ENCODE data around the gene WIPF3.
"Not testable (repeated sequence)": the region's sequence is repeated elsewhere in the genome, so short reads cannot be mapped to it uniquely, and the experiment has no call there.

The WIPF3 gene

DNA sequence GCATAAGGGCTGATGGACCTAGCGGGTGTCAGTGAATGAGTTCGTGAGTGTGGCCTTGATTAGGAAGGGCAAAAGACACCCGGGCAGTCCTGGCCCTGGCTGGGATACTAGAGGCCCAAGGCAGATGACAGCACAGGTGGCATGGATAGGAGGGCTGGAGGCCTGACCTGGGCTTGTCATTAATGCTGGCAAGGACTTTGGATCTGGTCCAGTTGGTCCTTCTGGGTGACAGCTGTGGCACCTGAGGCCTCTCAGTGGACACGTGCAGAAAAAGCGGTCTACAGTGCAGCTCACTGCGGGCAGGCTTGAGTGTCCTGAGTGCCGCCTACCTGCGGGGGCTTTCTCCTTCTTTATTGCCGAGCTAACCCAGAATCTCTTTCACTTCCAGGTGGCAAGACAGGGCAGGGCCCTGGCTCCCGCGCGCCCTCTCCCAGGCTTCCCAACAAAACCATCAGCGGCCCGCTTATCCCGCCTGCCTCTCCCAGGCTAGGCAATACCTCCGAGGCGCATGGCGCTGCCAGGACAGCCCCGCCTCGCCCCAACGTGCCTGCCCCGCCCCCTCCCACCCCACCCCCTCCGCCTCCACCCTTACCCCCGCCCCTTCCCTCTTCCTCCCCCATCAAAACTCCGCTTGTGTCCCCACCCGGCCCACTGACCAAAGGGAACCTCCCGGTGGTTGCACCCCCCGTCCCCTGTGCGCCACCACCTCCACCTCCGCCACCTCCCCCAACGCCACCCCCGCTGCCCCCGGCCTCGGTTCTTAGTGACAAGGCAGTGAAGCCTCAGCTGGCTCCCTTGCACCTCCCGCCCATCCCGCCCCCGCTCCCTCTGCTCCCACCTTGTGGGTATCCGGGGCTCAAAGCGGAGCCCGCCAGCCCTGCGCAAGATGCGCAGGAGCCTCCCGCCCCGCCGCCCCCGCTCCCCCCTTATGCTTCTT is 77.4 kb downstream of the WIPF3 start:
- no peak for DNase-seq

DNA sequence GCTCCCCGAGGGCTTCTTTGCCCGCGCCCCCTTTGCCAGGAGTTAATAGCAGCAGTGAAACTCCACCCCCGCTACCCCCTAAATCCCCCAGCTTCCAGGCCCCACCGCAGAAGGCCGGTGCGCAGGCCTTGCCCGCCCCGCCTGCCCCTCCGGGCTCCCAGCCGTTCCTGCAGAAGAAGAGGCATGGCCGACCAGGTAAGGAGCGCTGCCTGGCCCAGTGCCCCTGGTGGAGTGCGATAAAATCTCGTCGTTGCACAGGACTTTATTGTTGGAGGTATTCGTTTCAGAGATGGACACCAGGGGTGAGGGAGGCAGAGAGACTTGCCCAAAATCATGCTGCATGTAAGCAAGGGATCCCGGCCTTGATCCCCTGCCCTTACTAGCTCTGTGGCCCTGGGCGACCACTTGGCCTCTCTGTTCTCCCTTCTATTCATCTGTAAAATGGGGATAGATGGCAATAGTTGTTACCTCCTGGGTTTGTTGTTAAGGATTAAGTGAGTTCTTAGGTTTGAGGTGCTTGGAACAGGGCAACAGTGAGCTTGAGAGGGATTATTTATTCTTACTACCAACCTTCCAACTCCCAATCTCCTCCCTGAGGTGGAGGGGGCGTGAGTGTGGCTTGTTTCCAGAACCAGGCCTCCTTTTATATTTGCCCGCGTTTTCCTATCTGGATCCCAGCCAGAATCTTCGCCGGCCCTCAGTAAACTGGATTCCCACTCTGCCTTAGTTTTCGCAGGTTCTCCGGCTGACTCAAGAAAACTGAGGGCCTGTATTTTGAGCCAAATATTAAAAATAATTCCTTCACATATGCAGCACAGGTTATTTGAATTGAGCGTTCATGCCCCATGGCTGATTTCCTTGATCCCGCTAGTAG is 78.3 kb downstream of the WIPF3 start:
- DNase-seq: no peak

DNA sequence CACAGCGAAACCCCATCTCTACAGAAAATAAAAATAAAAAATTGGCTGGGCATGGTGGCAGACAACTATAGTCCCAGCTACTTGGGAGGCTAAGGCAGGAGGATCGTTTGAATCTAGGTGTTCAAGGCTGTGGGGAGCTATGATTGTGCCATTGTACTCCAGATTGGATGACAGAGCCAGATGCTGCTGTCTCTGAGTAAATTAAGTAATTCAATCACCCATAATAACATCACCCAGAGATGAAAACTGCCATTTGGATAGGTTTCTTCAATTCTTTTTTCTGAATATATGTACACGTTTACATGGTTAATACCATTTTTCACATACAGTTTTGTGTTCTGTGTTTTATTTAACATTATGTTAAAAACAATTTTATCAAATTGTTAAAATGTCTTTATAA is 79.3 kb downstream of the WIPF3 start:
- no peak for DNase-seq

DNA sequence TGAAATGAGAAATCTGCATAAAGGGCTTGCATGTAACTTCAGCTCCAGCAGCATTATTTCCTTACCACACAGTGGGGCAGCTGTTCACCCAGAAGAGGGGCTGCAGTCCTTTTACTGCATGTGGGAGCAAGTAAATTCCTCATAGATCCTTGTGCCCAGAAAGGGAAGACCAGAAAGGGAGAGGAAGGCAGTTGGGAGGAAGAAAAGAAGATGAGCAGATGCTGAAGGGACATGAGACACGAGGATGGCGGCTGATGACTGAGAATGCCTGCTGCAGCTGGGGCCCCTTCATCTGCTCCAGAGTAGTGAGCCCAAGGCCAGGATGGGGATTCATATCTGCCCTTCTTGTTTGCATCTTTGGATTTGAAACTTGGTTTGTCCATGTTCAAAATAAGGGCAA is 80.5 kb downstream of the WIPF3 start:
- no peak for DNase-seq

DNA sequence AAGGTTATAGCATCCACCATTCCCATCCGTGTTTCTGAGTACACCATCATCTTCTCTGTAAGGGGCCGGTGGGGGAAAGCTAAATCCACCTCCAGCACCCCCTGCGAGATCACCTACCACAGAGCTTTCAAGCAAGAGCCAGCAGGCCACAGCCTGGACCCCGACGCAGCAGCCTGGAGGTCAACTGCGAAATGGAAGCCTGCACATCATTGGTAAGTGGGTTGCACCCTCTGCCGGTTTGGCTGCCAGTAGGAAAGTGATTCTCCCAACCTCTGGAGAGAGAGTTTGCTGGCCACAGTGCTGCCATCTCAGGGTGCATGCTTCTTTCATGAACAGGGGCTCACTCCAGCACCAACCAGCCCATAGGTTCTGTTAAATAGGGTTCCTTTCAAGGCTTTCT is 81.7 kb downstream of the WIPF3 start:
- DNase-seq: no peak

DNA sequence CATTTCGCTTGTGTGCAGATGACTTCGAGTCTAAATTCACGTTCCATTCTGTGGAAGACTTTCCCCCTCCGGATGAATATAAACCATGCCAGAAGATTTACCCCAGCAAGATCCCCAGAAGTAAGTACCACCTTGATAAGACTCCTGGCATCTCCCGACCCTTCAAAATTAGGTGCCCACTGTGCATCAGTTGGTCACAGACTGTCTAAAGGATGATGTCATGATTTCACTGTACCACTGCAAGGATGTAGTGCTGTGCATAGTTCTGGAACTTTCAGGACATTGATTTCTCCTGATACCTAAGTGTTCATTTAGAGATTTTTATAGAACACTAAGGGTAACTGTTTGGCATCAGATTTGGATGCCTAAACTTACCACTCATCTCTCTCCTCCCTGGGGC is 83.0 kb downstream of the WIPF3 start:
- no peak for DNase-seq

DNA sequence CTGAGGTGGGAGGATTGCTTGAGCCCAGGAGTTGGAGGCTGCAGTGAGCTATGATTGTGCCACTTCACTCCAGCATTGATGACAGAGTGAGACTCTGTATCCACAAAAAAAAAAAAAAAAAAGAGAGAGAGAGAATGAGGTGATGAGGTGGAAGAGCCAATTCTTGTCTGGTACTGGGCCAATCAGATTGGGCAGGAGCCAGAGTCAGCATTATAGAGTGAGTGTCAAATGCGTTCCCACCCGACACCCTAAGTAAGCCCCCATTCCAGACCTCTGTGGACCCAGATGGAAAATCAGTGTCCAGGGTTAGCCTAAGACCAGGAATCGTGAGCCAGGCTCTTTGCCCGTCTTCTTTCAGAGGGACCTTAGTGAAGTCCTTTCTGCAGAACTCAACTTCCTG is 83.9 kb downstream of the WIPF3 start:
- no peak for DNase-seq

DNA sequence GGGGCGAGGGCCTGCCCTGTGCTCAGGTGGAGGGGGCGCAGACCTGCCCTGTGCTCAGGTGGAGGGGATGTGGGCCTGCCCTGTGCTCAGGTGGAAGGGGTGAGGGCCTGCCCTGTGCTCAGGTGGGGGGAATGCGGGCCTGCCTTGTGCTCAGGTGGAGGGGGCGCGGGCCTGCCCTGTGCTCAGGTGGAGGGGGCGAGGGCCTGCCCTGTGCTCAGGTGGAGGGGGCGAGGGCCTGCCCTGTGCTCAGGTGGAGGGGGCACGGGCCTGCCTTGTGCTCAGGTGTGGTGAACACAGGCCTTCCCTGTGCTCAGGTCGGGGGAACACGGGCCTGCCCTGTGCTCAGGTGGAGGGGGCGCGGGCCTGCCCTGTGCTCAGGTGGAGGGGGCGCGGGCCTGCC is 84.5 kb downstream of the WIPF3 start:
- DNase-seq: not testable (repeated sequence)

DNA sequence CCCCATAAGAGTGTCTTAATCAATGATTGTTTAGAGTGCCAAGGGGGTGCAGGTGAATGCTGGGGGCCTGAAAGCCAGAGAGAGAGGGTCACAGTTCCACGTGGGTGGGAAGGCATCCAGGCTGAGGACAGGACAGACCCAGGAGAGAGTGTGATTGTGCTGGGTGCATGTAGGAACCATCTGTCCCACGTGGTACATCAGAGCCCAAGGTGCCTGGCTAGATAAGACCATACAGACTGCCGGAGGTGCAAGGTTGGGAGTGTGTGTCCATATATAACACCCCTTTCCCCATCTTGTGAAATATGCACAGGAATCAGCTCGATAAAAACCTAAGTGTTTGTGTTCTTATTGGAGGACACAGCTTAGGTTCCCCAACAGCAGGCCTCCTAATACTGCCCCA is 85.5 kb downstream of the WIPF3 start:
- no peak for DNase-seq

DNA sequence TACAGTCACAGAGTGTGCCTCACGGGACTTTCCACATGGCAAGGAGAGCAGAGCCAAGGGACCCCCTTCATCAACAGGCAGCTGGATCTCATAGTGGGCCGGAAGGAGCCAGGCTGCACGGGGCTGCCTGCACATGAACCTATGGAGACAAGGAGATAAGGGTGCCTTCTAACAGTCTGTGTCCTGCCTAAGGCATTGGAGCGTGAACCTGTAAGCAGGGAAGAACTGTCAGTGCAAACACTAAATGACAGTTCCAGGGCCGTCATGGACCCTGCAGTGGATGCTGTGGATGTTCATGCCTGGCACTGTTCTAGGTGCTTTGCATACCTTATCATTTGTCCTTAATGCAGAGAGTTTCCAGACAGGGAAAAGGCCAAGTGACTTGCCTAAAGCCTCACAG is 85.9 kb downstream of the WIPF3 start:
- DNase-seq: no peak

DNA sequence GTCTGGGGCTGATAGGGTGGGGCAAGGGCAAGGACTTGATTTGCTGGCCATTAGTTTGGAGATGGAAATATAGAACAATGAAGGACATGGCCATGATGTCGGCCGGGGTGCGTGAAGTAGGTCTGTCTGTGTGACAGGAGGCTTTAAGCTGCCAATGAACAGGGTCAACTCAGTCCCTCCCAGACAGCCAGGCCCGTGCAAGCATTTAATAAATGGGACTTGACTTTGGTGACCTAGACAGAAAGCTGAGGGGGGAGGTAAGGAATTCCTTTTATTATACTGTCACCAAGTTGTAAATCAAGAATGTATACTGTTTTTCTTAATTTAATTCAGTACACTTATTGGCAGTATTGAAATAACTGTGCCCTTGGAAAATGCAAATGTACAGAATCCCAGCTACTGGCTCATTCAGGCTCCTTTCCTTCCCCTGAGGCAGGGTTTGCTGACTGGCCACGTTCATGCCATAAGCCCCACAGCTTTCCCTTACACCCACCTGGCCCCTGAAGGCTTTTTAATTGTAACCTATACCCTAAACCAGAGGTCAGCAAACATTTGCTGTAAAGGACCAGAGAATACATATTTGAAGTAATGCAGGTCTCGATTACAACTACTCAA is 87.2 kb downstream of the WIPF3 start:
- DNase-seq: no peak

DNA sequence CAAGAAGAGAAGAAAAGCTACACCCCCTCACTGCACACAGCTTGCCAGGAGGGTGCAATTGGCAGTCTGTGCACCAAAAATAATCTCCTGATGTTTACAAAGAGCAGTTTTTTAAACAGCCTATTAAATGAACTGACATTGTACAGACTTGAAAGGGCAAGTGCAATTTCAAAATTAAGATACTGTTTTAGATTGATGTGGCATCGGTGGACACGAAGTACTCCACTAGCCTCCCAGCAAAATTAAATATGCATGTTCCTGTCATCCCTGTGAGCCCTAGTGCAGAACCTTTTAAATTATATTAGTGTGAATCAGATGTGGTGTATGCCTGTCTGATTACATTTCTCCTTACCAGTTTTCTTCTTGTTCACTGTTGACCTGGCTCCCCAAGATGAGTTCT is 87.9 kb downstream of the WIPF3 start:
- DNase-seq: no peak

DNA sequence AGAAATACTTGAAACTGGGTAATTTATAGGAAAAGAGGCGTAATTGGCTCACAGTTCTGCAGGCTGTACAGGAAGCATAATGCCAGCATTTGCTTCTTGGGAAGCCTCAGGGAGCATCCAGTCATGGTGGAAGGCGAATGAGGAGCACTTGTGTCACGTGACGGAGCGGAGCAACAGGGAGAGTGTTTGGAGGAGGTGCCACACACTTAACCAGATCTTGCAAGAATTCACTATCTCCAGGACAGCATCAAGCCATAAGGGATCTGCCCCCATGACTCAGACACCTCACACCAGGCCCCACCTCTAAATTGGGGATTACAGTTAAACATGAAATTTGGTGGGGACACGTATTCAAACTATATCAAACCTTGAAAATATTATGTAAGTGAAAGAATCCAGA is 89.3 kb downstream of the WIPF3 start:
- DNase-seq: no peak

DNA sequence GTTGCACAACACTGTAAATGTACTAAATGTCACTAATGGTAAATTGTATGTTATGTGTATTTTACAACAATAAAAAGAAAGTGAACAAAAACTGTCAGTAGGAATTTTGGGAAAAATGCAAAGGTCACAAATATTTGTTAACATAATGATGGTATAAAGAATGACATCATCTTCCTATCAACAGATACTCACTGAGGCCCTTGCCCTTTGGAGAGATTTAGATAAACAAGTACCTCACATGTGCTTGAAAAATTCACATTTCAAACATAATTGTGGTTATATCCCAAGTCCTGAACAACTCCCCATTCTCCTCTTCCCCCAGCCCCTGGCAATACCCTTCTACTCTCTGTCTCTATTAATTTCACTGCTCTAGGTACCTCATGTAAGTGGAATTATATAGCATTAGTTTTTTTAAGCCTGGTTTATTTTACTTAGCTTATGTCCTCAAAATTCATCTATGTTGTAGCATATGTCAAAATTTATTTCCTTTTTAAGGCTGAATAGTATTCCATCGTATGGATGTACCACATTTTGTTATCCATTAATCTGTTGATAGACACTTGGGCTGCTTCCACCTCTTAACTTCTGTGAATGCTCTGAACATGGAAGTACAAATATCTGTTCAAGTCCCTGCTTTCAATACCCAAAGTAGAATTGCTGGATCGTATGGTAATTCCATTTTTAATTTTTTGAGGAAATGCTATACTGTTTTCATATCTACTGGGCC is 90.5 kb downstream of the WIPF3 start:
- no peak for DNase-seq

DNA sequence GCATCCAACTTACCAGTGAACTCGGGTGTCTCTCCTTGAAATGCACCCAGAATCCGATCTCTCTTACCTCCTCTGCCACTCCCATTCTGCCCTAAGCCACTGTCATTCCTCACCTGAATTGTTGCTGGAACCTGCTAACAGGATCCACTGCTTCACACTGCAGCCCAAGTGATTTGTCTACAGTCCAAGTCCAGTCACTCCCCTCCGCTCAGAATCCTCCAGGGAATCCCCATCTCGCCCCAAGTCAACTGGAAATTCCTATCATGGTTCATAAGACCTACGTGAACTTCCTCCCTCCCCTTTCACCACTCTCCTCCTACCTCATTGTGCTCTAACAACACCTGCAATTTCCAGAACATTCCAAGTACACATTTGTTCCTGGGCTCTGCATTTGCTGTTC is 92.0 kb downstream of the WIPF3 start:
- DNase-seq: no peak

DNA sequence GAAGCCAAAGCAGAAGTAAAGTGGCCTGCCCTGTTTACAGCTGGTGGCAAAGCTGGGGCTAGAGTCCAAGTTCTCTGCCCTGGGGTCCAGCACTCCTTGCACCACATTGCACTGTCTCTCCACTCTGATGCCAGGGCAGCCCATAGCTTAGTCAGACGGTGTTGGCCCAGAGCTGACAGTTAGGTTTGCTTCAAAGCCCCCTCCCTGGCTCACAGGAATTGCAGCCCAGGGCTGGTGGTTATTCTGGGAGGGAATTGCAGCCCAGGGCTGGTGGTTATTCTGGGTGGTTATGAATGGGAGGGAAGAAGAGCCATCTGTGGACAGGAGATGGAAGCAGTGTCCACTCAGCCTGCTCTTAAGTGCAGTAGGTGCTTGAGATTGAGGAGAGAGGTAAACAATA is 94.4 kb downstream of the WIPF3 start:
- DNase-seq: no peak

DNA sequence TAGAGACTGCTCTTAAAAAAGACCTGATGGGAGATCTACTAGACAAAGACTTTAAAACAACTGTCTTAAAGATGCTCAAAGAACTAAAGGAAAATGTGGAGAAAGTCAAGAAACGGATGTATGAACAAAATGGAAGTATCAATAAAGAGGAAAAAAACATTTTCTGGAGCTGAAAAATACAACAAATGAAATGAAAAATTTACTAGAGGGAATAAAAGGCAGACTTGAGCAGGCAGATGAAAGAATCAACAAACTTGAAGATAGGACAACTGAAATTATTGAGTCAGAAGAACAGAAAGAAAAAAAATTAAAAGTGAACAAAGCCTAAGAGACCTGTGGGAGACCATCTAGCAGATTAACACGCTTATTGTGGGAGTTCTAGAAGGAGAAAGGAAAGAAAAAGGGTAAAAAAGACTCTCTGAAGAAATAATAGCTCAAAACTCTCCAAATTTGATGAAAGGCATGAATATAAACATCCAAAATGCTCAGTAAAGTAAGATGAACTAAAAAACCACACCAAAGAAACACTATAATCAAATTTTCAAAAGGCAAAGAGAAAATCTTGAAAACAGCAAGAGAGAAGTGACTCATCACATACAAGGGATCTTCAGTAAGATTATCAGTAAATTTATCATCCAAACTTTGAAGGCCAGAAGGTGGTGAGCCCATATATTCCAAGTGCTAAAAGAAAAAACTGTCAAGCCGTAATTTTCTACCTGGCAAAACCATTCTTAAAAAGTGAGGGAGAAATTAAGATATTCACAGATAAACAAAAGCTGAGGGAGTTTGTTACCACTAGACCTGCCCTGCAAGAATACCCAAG is 100.1 kb downstream of the WIPF3 start:
- no peak for DNase-seq

DNA sequence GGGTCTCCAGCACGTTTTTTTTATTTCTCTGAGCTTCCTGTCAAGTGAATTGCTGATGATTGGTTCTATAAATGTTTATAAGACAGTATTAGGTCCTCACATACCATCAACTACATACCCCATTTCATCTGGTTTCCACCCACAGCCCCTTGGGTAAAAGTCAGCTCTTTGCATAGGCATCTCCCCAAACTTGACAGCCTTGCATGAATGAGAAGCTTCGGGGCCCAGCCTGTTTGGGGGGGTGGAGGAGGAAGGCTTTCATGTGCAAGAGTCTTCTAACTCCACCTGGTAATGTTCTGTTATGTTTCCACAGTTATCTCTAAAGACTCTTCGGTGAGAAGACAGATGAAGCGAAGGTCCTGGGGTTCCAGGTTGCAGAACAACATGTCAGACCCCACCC is 107.9 kb downstream of the WIPF3 start:
- DNase-seq: no peak

DNA sequence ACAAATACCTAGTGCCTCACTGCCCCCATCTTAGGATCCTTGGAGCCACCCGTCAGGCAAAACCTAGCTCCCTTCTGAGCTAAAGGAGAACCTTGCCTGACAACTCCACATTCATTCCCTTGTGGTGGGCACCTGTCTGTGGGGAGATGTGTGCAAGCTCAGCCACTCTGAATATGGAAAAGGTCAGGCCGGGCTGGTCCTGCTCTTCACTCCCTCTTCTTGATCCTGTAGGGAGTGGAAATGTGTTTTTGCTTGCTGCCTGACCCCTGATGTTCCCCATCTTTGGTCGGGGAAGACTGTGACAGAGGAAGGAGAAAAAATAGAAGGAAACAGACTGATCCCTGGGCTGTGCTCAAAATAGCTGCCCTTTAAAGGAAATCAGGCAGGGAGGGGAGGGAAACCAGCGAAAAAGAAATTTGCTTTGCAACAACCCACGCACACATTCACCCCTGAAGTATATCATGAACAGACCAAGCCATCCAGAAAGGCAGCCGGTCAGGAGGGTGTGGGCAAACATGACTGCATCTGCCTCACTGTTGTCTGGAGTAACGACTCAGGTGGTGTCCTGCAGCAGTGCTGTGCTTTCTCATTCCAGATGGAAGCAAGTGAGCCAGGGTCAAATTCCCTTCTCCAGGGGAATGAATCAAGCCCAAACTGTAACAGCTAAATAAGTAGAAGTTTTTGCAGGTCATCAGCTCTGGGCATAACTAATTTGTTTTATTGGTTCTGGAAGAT is 109.3 kb downstream of the WIPF3 start:
- DNase-seq: no peak

DNA sequence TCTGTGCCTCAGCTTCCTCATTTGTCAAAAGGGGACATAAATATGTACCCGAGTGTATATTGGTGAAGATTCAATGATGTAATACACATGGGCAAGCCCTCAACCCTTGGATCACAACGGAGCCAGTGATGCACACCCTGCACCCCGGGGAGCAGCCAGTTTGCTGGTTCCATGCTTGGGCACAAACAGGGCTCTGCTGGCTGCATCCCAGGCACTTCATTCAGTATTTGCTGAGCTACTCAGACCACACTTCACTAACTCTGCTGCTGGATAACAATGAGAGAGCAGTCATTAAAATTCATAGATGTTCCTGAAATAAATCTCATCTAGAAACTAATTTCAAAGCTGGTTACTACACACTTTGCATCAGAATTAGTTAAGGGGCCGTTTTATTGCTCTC is 111.3 kb downstream of the WIPF3 start:
- no peak for DNase-seq

DNA sequence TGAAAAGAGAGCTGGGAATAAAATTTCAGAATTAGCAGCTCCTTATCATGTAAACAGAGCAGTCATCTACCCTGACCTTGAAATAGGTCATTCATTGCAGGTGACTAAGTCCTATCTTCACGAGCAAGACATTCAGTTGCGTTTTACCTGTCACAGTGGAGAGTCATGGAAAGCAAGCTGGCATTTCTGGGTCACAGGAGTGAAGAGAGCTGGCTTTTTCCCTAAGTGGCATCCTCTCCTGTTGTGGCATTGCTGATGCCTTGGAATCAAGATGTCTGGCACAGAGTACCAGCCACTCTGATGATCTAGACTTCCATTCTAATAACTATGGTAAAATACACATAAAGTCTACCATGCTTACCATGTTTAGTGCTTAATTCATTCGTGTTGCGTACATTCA is 112.5 kb downstream of the WIPF3 start:
- no peak for DNase-seq

Data from CD4-positive, alpha-beta T cell treated with Interleukin-10 for 1 hour (primary cell).